Testis (tissue), 2 donors: Measurements from ENCODE around the gene RUNX1.

Experiments used
- CTCF ChIP-seq, 3 experiments: fragments of 450-650 bp in 2 of 3; fragments of 200-600 bp in 1 of 3; sonication (generic) in 1 of 3; IDR thresholded peaks; one replicate each; pipeline ENCODE4 v1.5.1; 2016 to 2019; ENCODE audit warnings: antibody characterized with exemption in 3 of 3, mild to moderate bottlenecking in 2 of 3, moderate library complexity in 1 of 3
- POLR2A ChIP-seq: fragments of 450-650 bp; IDR thresholded peaks from one replicate; pipeline ENCODE4 v1.6.1; 2017; ENCODE audit warnings: antibody characterized with exemption, mild to moderate bottlenecking, moderate library complexity

- TF ChIP-seq CTCF (IDR thresholded peaks at IDR 0.05) (no peak), POLR2A (no peak)
These were observed 135.3 kb downstream of the RUNX1 start for GRCh38 chr21:34913811-34914210.
